ENCODE results near the gene PDK2.

The PDK2 gene

GRCh38 chr17:50080096-50080480, 15.1 kb upstream of the PDK2 start:
- no peak for DNase-seq

GRCh38 chr17:50080827-50081226, 14.3 kb upstream of the PDK2 start:
- no peak for DNase-seq

DNA sequence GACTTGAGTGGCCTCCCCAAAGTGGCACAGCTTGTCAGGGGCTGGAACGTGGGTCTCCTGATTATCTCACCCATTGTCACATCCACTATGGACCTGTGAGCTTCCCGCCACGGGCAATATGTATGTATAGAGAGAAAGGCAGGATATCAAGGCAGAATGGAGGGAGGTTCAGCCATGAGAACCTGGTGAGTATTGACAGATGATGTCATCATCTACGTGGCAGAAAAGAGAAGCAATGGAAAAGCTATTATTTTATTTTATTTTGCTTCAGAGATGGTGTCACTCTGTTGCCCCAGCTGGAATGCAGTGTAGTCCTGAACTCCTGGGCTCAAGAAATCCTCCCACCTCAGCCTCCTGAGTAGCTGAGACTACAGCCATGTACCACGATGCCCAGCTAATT, 13.4 kb upstream of the PDK2 start:
- DNase-seq, result no peak

GRCh38 chr17:50087246-50087911, 7.8 kb upstream of the PDK2 start:
- peak; percentile 54 for DNase-seq

- no peak for DNase-seq
Measured at GRCh38 chr17:50087912-50088405, 7.2 kb upstream of the PDK2 start.

DNA sequence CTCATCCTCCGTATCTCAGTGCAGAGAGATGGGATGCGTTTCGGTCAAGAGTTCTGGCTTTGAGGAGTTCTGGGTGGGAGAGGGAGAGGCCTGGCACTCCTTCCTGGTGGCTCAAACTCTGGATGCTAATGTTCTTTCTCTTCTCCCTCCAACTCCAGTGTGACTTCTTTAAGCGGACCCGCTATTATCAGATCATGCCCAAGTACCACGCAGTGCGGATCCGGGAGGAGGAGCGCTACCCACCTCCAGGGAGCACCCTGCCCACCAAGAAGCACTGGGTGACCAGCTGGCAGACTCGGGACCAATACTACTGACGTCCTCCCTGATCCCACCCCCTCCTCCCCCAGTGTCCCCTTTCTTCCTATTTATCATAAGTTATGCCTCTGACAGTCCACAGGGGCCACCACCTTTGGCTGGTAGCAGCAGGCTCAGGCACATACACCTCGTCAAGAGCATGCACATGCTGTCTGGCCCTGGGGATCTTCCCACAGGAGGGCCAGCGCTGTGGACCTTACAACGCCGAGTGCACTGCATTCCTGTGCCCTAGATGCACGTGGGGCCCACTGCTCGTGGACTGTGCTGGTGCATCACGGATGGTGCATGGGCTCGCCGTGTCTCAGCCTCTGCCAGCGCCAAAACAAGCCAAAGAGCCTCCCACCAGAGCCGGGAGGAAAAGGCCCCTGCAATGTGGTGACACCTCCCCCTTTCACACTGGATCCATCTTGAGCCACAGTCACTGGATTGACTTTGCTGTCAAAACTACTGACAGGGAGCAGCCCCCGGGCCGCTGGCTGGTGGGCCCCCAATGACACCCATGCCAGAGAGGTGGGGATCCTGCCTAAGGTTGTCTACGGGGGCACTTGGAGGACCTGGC, 6.0 kb upstream of the PDK2 start:
- DNase-seq, result no peak

DNA sequence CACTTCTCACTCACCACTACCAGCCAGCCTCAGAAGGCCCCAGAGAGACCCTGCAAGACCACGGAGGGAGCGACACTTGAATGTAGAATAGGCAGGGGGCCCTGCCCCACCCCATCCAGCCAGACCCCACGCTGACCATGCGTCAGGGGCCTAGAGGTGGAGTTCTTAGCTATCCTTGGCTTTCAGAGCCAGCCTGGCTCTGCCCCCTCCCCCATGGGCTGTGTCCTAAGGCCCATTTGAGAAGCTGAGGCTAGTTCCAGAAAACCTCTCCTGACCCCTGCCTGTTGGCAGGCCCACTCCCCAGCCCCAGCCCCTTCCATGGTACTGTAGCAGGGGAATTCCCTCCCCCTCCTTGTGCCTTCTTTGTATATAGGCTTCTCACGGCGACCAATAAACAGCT, 5.1 kb upstream of the PDK2 start:
- no peak for DNase-seq

- no peak for DNase-seq
Measured at GRCh38 chr17:50090971-50091917, 3.9 kb upstream of the PDK2 start.

- no peak for DNase-seq
Measured at GRCh38 chr17:50091918-50092285, 3.2 kb upstream of the PDK2 start.

DNA sequence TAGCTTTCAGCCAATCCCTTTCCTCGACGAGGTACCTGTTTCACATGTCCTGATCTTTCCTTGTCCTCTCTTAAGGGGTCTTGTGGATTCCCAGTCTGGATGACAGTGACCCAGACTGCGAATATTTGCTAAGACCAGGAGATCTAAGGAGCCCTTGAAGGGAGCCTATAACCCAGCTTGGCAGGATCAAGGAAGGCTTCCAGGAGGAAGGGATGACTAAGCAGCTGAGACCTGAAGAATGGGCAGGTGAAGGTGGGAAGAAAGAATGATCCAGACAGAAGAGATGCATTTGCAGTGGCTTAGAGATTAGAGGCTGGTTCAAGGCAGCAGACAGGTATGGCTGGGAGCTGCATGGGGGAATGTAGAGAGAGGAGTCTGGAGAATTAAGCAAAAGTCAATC, 1.9 kb upstream of the PDK2 start:
- DNase-seq, result no peak

DNA sequence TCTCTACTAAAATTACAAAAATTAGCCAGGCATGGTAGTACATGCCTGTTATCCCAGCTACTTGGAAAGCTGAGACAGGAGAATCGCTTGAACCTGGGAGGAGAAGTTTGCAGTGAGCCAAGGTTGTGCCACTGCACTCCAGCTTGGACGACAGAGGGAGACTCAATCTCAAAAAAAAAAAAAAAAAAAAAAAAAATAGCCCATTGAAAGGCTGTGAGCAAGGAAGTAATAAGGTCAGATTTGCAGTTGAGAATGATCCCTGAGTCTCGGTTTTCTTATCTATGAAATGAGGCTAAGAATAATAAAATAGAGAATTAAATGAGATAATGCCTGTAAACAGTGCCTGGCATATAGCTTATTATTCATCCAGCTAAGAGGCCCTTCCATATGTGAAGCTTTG, 1.3 kb upstream of the PDK2 start:
- no peak for DNase-seq

- peak; percentile 89 for DNase-seq
Measured at GRCh38 chr17:50094243-50094752, 853 bp upstream of the PDK2 start.

- DNase-seq, result no peak
Measured at GRCh38 chr17:50095626-50096037, 481 bp downstream of the PDK2 start.

DNA sequence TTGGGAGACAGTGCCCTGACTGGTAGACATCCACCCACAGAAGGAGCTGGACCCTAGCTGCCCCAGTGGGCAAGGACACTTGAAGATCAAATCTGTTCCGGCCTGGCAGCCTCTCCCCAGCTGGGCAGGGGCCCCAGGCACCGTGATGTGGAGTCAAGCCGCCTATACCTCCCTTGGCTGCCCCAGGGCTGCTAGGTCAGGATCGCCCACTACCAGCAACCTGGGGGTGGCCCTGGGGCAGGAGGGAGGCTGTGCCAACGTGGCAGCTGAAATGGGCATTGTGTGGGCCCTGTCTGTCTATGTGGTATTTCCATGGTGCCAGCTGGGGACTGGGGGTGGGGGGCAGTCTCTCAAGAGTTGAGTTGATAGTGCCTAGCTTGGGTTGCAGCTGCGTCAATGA, 941 bp downstream of the PDK2 start:
- DNase-seq, result no peak

DNA sequence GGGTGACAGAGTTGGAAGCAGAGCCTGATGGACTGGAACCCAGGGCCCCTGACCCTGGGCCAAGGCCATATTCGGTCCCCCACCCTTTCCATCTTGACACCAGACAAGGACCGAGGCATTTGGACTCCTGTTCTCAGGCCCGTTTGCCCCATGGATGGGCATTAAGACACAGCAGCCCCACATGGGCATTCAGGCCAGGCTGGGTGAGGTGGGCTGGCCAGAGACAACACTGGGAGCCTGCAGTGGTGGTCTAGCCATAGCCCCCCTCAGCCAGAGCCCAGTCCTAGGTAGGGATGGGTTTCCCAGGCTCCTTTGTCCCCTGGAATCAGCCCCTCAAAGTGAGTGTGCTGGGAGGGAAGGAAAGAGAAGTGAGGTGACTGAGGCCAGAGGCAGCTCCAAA, 1.6 kb downstream of the PDK2 start:
- no peak for DNase-seq

DNA sequence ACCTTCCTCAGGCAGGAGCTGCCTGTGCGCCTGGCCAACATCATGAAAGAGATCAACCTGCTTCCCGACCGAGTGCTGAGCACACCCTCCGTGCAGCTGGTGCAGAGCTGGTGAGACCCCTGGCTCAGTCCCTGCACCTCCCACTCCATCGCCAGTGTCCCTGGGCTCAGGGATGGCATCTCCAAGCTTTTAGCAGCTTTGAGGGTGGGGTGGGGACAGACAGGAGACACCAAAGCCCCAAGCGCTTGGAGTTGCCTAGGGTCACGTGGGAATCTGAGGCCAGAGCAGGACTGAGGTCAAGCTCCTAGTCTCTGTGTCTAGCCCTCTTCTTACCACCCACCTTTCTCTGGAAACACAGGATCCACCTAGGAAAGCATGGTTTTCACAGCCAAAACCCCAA, 2.3 kb downstream of the PDK2 start:
- DNase-seq, result no peak

- DNase-seq, result no peak
Measured at GRCh38 chr17:50097926-50098325, 2.8 kb downstream of the PDK2 start.

GRCh38 chr17:50098583-50098982, 3.4 kb downstream of the PDK2 start:
- DNase-seq, result no peak

DNA sequence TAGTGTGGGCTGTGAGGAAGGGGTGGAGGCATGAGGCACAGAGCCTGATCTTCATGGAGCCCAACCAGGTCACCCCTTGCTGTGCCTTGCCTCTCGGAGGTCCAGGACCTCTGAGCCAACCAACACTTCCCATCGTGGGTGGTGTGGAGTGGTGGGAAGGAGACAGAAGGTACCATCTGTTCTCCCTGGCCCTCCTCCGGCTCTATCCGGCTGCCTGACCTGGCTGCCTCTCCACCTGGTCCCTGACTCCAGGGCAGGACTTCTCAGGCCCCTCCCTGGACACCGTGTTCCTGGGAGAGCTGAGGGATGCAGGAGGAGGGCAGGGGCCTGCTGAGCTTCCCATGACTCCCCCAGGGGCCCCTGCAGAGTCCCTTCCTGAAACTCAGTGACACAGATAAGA, 3.9 kb downstream of the PDK2 start:
- no peak for DNase-seq

- no peak for DNase-seq
Measured at GRCh38 chr17:50100480-50100883, 5.3 kb downstream of the PDK2 start.

GRCh38 chr17:50100921-50101345, 5.8 kb downstream of the PDK2 start:
- no peak for DNase-seq

GRCh38 chr17:50101346-50102163, 6.4 kb downstream of the PDK2 start:
- no peak for DNase-seq
